A673 (cell line): ENCODE measurements around the gene NAA40. TPM values are rescaled to one million over a fixed set of nuclear protein-coding genes. Genes with fewer than 3 reads are reported as not detected.
"Not testable (repeated sequence)": the region's sequence is repeated elsewhere in the genome, so short reads cannot be mapped to it uniquely, and the experiment has no call there.

Experiments
- BruUV-seq: library from RNA; stranded (reverse); fragments of 400-500 nt; replicated peaks from 2 replicates; lab custom pipeline; 2021; lab: Mats Ljungman, UMichigan
- CTCF ChIA-PET: fragments of 300-600 bp; sonication (Branson Sonifier 250); formaldehyde crosslinking; loops from one replicate; lab custom pipeline; 2022; ENCODE audit warnings: antibody characterized with exemption; lab: Charles Lee
- POLR2A ChIA-PET: fragments of 300-600 bp; sonication (Branson Sonifier 250); formaldehyde crosslinking; loops from one replicate; lab custom pipeline; 2022; ENCODE audit warnings: antibody characterized with exemption; ENCODE audit not compliant: low non-redundant PET; lab: Charles Lee
- DNase-seq: peaks from one replicate; pipeline ENCODE4 v3.0.0-alpha.2; 2015; ENCODE audit warnings: low spot score
- H3K27ac ChIP-seq: fragments of 200-600 bp; sonication (generic); 2 replicates; pipeline ENCODE4 v1.5.1; 2016; ENCODE audit warnings: mixed run types, low read depth, mild to moderate bottlenecking, mixed read lengths, antibody characterized with exemption, low read length; ENCODE audit not compliant: poor library complexity, severe bottlenecking
- H3K27me3 ChIP-seq: fragments of 200-600 bp; sonication (generic); replicated peaks from 2 replicates; pipeline ENCODE4 v1.6.1; 2017; ENCODE audit warnings: mixed run types, low read depth, mild to moderate bottlenecking, mixed read lengths, antibody characterized with exemption, low read length; ENCODE audit not compliant: insufficient read depth, poor library complexity
- H3K36me3 ChIP-seq: fragments of 200-600 bp; sonication (generic); 2 replicates; pipeline ENCODE4 v1.6.1; 2016; ENCODE audit warnings: mixed run types, mild to moderate bottlenecking, mixed read lengths, antibody characterized with exemption, low read length; ENCODE audit not compliant: insufficient read depth, poor library complexity, severe bottlenecking
- H3K4me1 ChIP-seq: fragments of 200-600 bp; sonication (generic); 2 replicates; pipeline ENCODE4 v1.6.1; 2017; ENCODE audit warnings: mixed run types, mild to moderate bottlenecking, mixed read lengths, antibody characterized with exemption, low read length; ENCODE audit not compliant: insufficient read depth, poor library complexity, severe bottlenecking
- H3K4me3 ChIP-seq: fragments of 200-600 bp; sonication (generic); 2 replicates; pipeline ENCODE4 v1.5.1; 2016; ENCODE audit warnings: low read depth, mixed run types, mild to moderate bottlenecking, mixed read lengths, low read length; ENCODE audit not compliant: poor library complexity, severe bottlenecking
- H3K9me3 ChIP-seq: fragments of 200-600 bp; sonication (generic); 2 replicates; pipeline ENCODE4 v1.6.1; 2016; ENCODE audit warnings: mixed run types, low read depth, mild to moderate bottlenecking, mixed read lengths, antibody characterized with exemption, low read length; ENCODE audit not compliant: poor library complexity, severe bottlenecking
- EZH2 ChIP-seq: fragments of 200-600 bp; sonication (generic); IDR thresholded peaks from 2 replicates; pipeline ENCODE4 v1.6.1; 2017; ENCODE audit warnings: borderline replicate concordance, low read depth, mild to moderate bottlenecking, mixed read lengths, antibody characterized with exemption, low read length; ENCODE audit not compliant: poor library complexity, severe bottlenecking
- intact Hi-C: fragments of 100-400 bp; cut with micrococcal nuclease; formaldehyde crosslinking; loops from one replicate; pipeline ENCODE4 v1.10.0; 2022; ENCODE audit not compliant: unreplicated experiment
- total RNA-seq: library from RNA; stranded (reverse); gene quantifications from 2 replicates; pipeline ENCODE4 v1.2.3, GENCODE V29; 2021
- TF ChIP-seq, protein P1 (sequence below): fragments of 300-800, 200-600 bp; sonication (generic); conservative IDR thresholded peaks from 2 replicates; pipeline ENCODE4 v1.5.1; 2017; ENCODE audit warnings: low read depth, mild to moderate bottlenecking, antibody characterized with exemption, low read length, moderate library complexity, mixed read lengths

Gene NAA40
- total RNA-seq, 1 experiment from 2014 or later, result 44.8 TPM

DNA sequence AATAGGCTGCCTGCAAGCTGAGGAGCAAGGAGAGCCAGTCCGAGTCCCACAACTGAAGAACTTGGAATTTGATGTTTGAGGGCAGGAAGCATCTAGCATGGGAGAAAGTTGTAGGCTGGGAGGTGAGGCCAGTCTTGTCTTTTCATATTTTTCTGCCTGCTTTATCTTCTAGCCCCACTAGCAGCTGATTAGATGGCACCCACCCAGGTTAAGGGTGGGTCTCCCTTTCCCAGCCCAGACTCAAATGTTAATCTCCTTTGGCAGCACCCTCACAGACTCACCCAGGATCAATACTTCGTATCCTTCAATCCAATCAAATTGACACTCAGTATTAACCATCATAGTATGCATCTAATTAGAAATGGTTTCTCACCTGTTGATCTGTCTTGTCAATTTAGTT, 30.7 kb downstream of the NAA40 start:
- Histone ChIP-seq H3K27ac (no peak overlapping the region), H3K27me3 (no peaks in the 10 kb centered on the region), H3K4me3 (no peak overlapping the region), H3K9me3 (no peaks in the 10 kb centered on the region), H3K4me1 (no peaks in the 10 kb centered on the region), H3K36me3 (no peaks in the 10 kb centered on the region)
- POLR2A ChIA-PET, result no interaction called here
- intact Hi-C loops, result no loop called here
- DNase-seq, result no peak
- no peak for TF ChIP-seq EZH2
- TF ChIP-seq, protein P1, sequence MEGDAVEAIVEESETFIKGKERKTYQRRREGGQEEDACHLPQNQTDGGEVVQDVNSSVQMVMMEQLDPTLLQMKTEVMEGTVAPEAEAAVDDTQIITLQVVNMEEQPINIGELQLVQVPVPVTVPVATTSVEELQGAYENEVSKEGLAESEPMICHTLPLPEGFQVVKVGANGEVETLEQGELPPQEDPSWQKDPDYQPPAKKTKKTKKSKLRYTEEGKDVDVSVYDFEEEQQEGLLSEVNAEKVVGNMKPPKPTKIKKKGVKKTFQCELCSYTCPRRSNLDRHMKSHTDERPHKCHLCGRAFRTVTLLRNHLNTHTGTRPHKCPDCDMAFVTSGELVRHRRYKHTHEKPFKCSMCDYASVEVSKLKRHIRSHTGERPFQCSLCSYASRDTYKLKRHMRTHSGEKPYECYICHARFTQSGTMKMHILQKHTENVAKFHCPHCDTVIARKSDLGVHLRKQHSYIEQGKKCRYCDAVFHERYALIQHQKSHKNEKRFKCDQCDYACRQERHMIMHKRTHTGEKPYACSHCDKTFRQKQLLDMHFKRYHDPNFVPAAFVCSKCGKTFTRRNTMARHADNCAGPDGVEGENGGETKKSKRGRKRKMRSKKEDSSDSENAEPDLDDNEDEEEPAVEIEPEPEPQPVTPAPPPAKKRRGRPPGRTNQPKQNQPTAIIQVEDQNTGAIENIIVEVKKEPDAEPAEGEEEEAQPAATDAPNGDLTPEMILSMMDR, result no peak
- CTCF ChIA-PET, result no interaction called here
- BruUV-seq, result no TSS peak

DNA sequence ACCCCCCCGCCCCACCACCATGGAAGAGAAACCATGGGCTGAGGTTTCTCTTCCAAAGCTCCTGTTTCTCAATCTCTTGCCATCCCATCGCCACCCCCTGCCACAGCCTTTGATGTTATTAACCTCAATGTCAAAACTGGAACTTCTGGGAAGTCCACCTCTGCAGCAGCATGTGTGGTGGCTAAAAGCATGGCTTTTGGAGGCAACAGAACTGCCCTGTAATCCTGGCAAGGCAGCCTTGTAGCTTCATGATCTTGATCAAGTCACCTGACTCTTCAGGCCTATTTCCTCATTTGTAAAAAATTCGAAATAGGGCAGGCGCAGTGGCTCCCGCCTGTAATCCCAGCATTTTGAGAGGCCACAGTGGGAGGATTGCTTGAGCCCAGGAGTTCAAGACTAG, 32.1 kb downstream of the NAA40 start:
- H3K4me1 ChIP-seq, result peaks cover 2% of the 10 kb centered on the region
- CTCF ChIA-PET, result no interaction called here
- TF ChIP-seq, protein P1, result no peak
- TF ChIP-seq EZH2, result no peak
- no TSS peak for BruUV-seq
- H3K27ac ChIP-seq, result no peak overlapping the region
- intact Hi-C loops, result loop anchor here (10.0 kb wide), 1 partner anchor 136 kb away; the partner anchor contains the start of gene MARK2
- H3K36me3 ChIP-seq, result peaks cover 1% of the 10 kb centered on the region
- H3K27me3 ChIP-seq, result no peaks in the 10 kb centered on the region
- no peak for DNase-seq
- H3K9me3 ChIP-seq, result no peaks in the 10 kb centered on the region
- no peak overlapping the region for H3K4me3 ChIP-seq
- POLR2A ChIA-PET, result no interaction called here

DNA sequence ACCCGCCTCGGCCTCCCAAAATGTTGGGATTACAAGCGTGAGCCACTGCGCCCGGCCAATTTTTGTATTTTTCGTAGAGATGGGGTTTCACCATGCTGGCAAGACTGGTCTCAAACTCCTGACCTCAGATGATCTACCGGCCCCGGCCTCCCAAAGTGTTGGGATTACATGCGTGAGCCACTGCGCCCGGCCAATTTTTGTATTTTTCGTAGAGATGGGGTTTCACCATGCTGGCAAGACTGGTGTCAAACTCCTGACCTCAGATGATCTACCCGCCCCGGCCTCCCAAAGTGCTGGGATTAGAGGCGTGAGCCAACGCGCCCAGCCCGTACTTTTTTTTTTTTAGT, 35.1 kb downstream of the NAA40 start:
- CTCF ChIA-PET, H3K9me3 ChIP-seq, DNase-seq, H3K27me3 ChIP-seq, POLR2A ChIA-PET: not testable (repeated sequence)
- intact Hi-C loops, result loop anchor here (10.0 kb wide), 1 partner anchor 139 kb away; the partner anchor contains the start of gene MARK2
- peaks cover 13% of the 10 kb centered on the region for H3K36me3 ChIP-seq
- peaks cover 30% of the 10 kb centered on the region for H3K4me1 ChIP-seq
- TSS peak; percentile 29 for BruUV-seq
- peak overlapping the region; percentile 72 for H3K4me3 ChIP-seq
- peak overlapping the region; percentile 96 for H3K27ac ChIP-seq
